OCI-LY3 (cell line): ENCODE measurements around the gene FRMPD2.
"Not testable (repeated sequence)": the region's sequence is repeated elsewhere in the genome, so short reads cannot be mapped to it uniquely, and the experiment has no call there.

Source experiments
- EZH2phosphoT487 ChIP-seq: fragments of 200-600 bp; shearing (Covaris generic); IDR thresholded peaks from 2 replicates; pipeline ENCODE4 v1.6.1; 2018; ENCODE audit warnings: antibody characterized with exemption, mixed run types, low read depth
- TF ChIP-seq, protein P1 (sequence below): fragments of 200-600, 300-600 bp; sonication (generic); IDR thresholded peaks from 2 replicates; pipeline ENCODE4 v1.5.1; 2014; ENCODE audit warnings: antibody characterized with exemption, low read length, low read depth

DNA sequence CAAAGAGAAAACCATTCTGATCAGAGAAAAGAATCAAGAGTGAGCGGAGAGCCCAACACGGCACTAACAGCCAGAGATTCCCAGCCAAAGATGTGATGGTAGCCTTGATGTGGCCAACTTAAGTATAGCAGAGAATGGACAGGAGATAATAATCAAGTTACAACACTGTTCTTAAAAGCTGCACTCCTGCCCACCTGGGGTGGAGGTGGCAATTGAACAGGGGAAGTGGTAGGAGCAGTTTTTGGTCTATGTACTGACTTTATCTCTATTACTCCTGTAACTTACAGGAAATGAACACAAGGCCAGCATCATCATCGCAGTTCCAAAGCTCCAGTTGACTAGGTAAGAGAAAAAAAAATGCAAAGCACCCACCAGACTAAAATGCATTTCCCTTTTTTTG, 164.2 kb downstream of the FRMPD2 start:
- TF ChIP-seq, protein P1, sequence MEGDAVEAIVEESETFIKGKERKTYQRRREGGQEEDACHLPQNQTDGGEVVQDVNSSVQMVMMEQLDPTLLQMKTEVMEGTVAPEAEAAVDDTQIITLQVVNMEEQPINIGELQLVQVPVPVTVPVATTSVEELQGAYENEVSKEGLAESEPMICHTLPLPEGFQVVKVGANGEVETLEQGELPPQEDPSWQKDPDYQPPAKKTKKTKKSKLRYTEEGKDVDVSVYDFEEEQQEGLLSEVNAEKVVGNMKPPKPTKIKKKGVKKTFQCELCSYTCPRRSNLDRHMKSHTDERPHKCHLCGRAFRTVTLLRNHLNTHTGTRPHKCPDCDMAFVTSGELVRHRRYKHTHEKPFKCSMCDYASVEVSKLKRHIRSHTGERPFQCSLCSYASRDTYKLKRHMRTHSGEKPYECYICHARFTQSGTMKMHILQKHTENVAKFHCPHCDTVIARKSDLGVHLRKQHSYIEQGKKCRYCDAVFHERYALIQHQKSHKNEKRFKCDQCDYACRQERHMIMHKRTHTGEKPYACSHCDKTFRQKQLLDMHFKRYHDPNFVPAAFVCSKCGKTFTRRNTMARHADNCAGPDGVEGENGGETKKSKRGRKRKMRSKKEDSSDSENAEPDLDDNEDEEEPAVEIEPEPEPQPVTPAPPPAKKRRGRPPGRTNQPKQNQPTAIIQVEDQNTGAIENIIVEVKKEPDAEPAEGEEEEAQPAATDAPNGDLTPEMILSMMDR, result not testable (repeated sequence)
- TF ChIP-seq EZH2phosphoT487, result not testable (repeated sequence)
